Activated CD4-positive, alpha-beta T cell treated with anti-CD3 and anti-CD28 coated beads, Interleukin-2, amount 10 ng/mL, durations not matched to agents 7 days and 5 days (primary cell): Measurements from ENCODE around the gene FTO. TPM values are rescaled to one million over a fixed set of nuclear protein-coding genes. Genes with fewer than 3 reads are reported as not detected.

Experiments used
- CTCF ChIA-PET: fragments of 350-600 bp; sonication (Branson Sonifier 250); formaldehyde crosslinking; loops from one replicate; lab custom pipeline; 2021; ENCODE audit warnings: antibody characterized with exemption; lab: Charles Lee
- POLR2A ChIA-PET: fragments of 350-600 bp; sonication (Branson Sonifier 250); formaldehyde crosslinking; loops from one replicate; lab custom pipeline; 2021; ENCODE audit warnings: antibody characterized with exemption; lab: Charles Lee
- DNase-seq: peaks from one replicate; pipeline ENCODE4 v3.0.0-alpha.2; 2020
- H3K27ac Mint-ChIP-seq: one replicate; pipeline ENCODE4 v1.8.0; 2021; ENCODE audit warnings: mild to moderate bottlenecking, moderate library complexity, mixed read lengths
- H3K27me3 Mint-ChIP-seq: one replicate; pipeline ENCODE4 v1.8.0; 2021; ENCODE audit warnings: mixed read lengths
- H3K36me3 Mint-ChIP-seq: one replicate; pipeline ENCODE4 v1.8.0; 2021; ENCODE audit warnings: low read depth, mixed read lengths
- H3K4me1 Mint-ChIP-seq: one replicate; pipeline ENCODE4 v1.8.0; 2021; ENCODE audit warnings: mixed read lengths
- H3K4me3 Mint-ChIP-seq: one replicate; pipeline ENCODE4 v1.8.0; 2021; ENCODE audit warnings: mild to moderate bottlenecking, moderate library complexity, mixed read lengths
- H3K9me3 Mint-ChIP-seq: one replicate; pipeline ENCODE4 v1.8.0; 2021; ENCODE audit warnings: mixed read lengths
- total RNA-seq, 2 experiments: library from RNA; stranded (reverse); gene quantifications; one replicate each; pipeline ENCODE4 v1.2.3, GENCODE V29; 2021

FTO gene
- total RNA-seq, 2 experiments from 2014 or later: 44.2 to 44.3 TPM

DNA sequence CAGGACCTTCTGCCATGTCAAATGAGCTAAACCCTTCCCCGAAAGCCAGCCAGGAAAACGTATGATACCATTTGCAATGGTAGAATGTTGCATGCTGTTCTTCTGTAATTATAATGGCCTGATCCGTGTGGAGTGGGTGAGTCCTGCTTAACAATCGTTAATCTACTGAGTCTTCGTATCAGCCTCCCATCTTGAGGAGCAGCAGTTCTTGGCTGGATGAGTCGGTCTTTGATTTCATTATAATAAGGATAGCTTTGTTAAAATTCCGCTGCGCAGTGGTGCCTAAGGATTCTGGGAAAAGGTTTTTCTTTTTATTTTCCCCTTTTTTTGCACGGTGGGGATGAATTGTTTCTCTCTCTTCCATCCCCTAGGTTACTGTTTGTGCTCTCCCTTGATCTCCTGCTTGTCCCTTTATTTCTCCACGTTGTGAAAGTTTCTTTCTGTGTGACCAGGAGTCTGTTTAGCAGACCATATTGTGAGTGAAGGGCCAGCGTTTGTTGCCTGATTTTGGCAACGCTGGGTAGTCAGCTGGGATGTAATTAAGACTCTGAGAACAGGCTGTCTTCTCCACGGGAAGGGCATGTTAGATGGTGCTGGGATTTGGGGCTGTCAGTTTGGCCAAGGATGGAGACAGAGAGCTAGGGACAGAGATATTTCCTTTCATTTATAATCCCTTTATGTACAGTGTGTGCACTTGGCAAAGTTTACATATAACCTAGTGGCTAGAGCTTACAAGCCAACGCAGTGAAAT lies 263.0 kb downstream of the FTO start:
- no peaks in the 10 kb centered on the region for H3K9me3 Mint-ChIP-seq
- ChIA-PET POLR2A (no interaction called here), CTCF (interaction anchor here (1.9 kb wide), 1 partner anchor 9 kb away, joined by 5 read pairs; no protein-coding TSS in a partner anchor)
- H3K4me1 Mint-ChIP-seq: no peaks in the 10 kb centered on the region
- no peak overlapping the region for H3K27ac Mint-ChIP-seq
- no peaks in the 10 kb centered on the region for H3K36me3 Mint-ChIP-seq
- H3K27me3 Mint-ChIP-seq: no peaks in the 10 kb centered on the region
- H3K4me3 Mint-ChIP-seq: no peak overlapping the region
- DNase-seq: no peak

DNA sequence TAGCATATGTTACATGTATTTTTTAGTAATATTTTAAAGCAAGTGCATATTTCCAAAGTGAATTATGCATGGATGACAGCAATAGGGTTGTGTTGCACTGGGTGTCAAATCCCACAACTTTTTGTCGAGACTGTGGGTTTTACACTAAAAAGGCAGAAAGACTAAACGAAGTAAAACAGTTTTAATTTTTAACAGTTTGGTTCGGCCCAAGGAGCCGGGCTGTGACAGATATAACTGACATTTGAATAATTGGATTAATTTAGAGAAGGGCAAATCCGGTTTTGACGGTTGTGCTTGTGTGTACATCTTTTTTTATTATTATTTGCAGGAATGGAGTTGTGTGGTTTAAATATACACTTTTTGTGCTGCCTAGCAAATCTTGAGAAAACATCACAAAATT lies 263.6 kb downstream of the FTO start:
- Mint-ChIP-seq H3K9me3 (no peaks in the 10 kb centered on the region), H3K4me1 (no peaks in the 10 kb centered on the region), H3K4me3 (no peak overlapping the region), H3K36me3 (no peaks in the 10 kb centered on the region), H3K27ac (no peak overlapping the region), H3K27me3 (no peaks in the 10 kb centered on the region)
- POLR2A ChIA-PET: no interaction called here
- no peak for DNase-seq
- CTCF ChIA-PET: interaction anchor here (1.9 kb wide), 1 partner anchor 9 kb away, joined by 5 read pairs; no protein-coding TSS in a partner anchor

DNA sequence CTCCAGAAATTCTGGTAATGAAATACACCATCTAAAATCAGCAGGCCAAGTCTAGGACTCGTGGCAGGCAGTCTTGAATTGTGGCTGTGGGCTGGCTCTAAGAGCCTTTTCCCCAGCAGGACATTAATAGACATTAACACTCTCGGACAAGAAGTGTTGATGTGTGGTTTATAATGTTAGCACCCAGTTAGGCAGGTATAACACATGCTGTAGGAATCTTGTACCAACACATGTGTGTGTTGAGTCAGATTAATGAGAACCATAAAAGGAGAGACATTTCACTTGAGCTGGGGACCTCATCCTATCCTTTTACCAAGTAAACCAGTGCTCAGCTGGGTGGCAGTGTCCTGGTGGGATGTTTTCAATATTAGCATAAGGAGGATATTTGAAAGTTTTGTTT lies 264.5 kb downstream of the FTO start:
- no peak overlapping the region for H3K27ac Mint-ChIP-seq
- H3K4me3 Mint-ChIP-seq: no peak overlapping the region
- no peaks in the 10 kb centered on the region for H3K27me3 Mint-ChIP-seq
- no peaks in the 10 kb centered on the region for H3K9me3 Mint-ChIP-seq
- ChIA-PET POLR2A (no interaction called here), CTCF (no interaction called here)
- H3K4me1 Mint-ChIP-seq: no peaks in the 10 kb centered on the region
- no peaks in the 10 kb centered on the region for H3K36me3 Mint-ChIP-seq
- DNase-seq: no peak

DNA sequence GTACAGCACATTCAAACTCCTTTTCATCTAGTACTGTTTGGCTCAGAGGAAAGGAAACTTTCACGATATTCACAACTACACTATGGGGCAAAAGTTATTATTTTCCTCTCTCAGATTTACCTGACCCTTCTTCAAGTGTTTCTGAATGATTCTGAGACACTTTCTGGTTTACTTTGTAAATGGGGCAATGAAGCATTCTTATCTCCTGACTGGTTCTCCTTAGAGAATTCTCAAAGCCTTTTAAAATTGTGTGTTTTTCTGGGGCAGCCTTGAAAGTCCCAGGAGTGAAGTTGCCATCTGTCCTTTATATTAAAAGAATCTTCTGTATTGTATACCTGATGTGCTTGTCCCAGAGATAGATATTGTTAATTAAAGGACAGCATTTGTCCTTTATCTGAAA lies 264.9 kb downstream of the FTO start:
- Mint-ChIP-seq H3K27me3 (no peaks in the 10 kb centered on the region), H3K4me1 (no peaks in the 10 kb centered on the region), H3K36me3 (no peaks in the 10 kb centered on the region), H3K27ac (no peak overlapping the region), H3K4me3 (no peak overlapping the region), H3K9me3 (no peaks in the 10 kb centered on the region)
- POLR2A ChIA-PET: no interaction called here
- CTCF ChIA-PET: no interaction called here
- no peak for DNase-seq

DNA sequence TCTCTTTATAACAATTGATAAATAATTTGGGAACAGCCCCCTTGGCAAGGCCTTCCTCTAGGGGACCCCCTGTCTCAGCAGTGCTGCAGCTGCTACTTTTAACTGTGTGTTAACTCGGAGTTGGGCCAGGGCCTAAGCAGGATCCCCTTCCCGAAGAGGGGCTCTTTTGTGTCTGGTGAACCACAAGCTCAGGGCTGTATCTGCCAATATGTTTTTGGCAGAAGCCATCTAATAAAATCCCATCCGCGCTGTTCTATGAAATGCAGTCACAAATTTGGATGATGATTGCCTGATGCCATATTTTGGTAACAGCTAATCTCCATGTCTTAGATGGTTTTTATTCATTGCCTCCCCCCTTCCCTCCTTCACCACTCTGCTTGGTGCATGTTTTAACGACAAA lies 267.7 kb downstream of the FTO start:
- ChIA-PET CTCF (no interaction called here), POLR2A (no interaction called here)
- no peak overlapping the region for H3K4me3 Mint-ChIP-seq
- H3K36me3 Mint-ChIP-seq: no peaks in the 10 kb centered on the region
- no peaks in the 10 kb centered on the region for H3K27me3 Mint-ChIP-seq
- H3K4me1 Mint-ChIP-seq: no peaks in the 10 kb centered on the region
- H3K9me3 Mint-ChIP-seq: no peaks in the 10 kb centered on the region
- no peak overlapping the region for H3K27ac Mint-ChIP-seq
- DNase-seq: no peak

DNA sequence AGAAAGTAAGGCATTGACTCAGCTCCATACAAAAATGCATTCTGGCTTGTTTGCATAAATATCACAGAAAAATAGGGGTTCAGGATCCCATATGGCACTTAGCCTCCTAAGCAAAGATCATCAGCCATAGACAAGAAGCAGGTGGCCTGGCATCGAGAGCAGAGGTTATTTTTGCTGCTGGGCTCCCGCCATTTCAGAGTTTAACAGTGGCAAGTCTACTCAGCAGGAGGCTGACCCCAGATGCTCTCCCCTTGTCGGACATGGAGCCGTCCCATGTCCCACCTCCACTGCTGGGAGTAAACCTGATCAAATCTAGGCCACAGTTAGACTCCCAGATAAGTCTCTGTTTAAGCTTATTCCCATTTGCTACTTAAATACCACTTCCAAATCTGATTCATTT lies 269.1 kb downstream of the FTO start:
- H3K4me3 Mint-ChIP-seq: no peak overlapping the region
- H3K27me3 Mint-ChIP-seq: no peaks in the 10 kb centered on the region
- no peaks in the 10 kb centered on the region for H3K4me1 Mint-ChIP-seq
- H3K9me3 Mint-ChIP-seq: no peaks in the 10 kb centered on the region
- ChIA-PET CTCF (interaction anchor here (1.1 to 1.3 kb wide), 2 partner anchors 11 to 606 kb away, joined by 3 read pairs; no protein-coding TSS in a partner anchor), POLR2A (no interaction called here)
- H3K36me3 Mint-ChIP-seq: no peaks in the 10 kb centered on the region
- DNase-seq: no peak
- H3K27ac Mint-ChIP-seq: no peak overlapping the region

DNA sequence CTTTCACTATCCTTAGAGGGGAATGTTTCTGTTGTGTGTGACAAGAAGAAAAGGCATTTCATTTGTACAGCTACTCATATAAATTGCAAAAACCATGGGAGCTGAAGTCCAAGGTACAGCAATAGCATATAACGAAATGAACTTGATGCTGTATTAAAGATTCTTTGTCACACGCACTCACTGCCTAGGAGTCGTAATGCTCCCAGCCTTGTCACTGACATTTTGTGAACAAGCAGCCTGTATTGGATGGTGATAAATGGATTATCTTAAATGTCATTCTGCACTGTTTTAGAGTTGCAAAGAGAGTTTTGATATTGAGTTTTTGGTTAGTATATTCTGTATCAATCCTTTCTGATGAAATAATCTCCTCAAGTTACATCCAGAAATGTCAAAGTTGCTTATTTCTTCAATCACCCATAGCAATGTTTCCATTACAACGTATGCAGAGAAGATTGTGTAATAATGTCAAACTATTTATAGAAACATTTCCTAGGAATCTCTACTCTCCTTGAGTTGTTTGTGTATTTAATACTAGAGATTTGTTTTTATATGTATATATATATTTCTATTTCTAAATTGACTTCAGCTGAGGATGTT lies 270.6 kb downstream of the FTO start:
- H3K9me3 Mint-ChIP-seq: no peaks in the 10 kb centered on the region
- DNase-seq: no peak
- ChIA-PET CTCF (no interaction called here), POLR2A (no interaction called here)
- no peak overlapping the region for H3K4me3 Mint-ChIP-seq
- no peak overlapping the region for H3K27ac Mint-ChIP-seq
- H3K36me3 Mint-ChIP-seq: no peaks in the 10 kb centered on the region
- no peaks in the 10 kb centered on the region for H3K27me3 Mint-ChIP-seq
- no peaks in the 10 kb centered on the region for H3K4me1 Mint-ChIP-seq

DNA sequence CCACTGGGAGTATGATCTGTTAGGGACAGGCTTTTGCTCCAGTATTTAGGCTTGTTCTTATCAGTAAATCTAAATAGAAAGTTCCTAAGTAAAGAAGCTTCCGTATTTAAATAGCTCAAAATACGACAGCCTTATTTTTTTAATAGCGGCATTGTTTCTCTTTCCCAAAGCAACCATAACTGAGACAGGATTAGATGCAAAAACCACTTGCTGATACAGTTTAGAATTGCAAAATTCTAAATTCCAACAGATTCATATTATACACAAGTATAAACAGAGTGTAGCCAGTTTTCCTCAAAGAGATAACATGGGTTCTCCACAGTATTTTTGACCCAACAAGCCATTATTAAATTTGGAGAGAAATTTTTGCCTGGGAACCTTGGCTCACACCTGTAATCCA lies 276.7 kb downstream of the FTO start:
- ChIA-PET POLR2A (no interaction called here), CTCF (interaction anchor here (1.2 kb wide), 1 partner anchor 11 kb away, joined by 3 read pairs; no protein-coding TSS in a partner anchor)
- Mint-ChIP-seq H3K4me3 (no peak overlapping the region), H3K4me1 (no peaks in the 10 kb centered on the region), H3K27ac (no peak overlapping the region), H3K27me3 (no peaks in the 10 kb centered on the region), H3K9me3 (no peaks in the 10 kb centered on the region), H3K36me3 (no peaks in the 10 kb centered on the region)
- DNase-seq: no peak

DNA sequence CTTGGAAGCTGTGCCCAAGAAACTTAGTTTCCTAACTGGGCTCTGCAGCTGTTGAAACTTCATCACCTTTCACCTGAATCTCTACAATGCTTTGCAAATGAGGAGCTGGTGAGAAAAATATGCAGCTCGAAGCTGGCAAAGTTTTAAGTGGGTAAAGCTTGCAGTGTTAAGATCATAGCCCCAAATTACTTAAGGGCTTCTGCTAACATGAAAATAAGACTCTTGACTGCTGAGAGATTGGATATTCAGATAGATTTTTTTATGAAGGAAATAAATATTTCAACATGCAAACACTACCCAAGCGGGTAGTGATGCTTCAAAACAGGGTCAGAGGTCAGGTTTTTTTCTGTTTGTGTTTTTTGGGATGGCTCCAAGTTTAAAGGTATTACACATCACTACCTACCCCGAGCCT lies 278.7 kb downstream of the FTO start:
- Mint-ChIP-seq H3K27me3 (no peaks in the 10 kb centered on the region), H3K4me3 (no peak overlapping the region), H3K4me1 (no peaks in the 10 kb centered on the region), H3K27ac (no peak overlapping the region), H3K36me3 (no peaks in the 10 kb centered on the region), H3K9me3 (no peaks in the 10 kb centered on the region)
- CTCF ChIA-PET: no interaction called here
- DNase-seq: no peak
- POLR2A ChIA-PET: no interaction called here

DNA sequence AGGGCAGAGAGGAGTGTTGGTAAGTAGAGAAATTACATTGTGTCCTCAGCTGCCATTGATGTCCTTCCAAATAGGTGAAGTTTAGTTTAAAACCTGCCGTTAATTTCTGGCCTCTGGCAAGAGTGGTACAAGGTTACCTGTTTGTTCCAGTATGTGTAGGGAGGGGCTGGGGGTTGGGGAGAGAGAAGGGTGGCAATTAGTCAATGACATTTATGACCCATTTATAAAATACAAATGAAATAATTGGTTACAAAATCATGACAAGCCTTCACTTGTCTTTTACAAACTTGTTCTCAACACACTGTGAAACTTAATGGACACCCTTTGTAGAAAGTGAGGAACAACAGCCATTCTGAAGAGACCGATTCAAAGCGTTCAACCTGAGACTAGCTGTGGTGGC lies 281.0 kb downstream of the FTO start:
- Mint-ChIP-seq H3K4me1 (no peaks in the 10 kb centered on the region), H3K27ac (no peak overlapping the region), H3K27me3 (no peaks in the 10 kb centered on the region), H3K4me3 (no peak overlapping the region), H3K9me3 (no peaks in the 10 kb centered on the region), H3K36me3 (no peaks in the 10 kb centered on the region)
- DNase-seq: no peak
- ChIA-PET CTCF (no interaction called here), POLR2A (no interaction called here)

DNA sequence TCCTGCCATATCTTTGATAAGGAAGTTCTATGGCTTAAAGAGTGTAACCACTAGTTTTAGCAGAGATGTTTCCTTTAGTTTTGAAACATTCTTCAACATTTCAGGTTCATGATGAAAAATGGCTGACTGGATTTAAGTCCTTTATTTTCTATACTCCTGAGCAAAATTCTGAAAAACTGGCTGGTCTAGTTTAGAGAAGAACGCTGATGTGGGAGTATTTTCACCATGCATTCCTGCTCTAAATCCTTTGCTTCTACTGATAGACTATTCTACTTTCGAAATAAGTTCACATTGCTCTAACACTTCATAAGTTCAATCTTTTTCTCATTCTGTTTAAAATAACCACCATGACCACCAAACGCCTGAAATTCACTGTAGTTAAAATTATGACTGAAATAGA lies 281.9 kb downstream of the FTO start:
- CTCF ChIA-PET: no interaction called here
- no peak overlapping the region for H3K27ac Mint-ChIP-seq

DNA sequence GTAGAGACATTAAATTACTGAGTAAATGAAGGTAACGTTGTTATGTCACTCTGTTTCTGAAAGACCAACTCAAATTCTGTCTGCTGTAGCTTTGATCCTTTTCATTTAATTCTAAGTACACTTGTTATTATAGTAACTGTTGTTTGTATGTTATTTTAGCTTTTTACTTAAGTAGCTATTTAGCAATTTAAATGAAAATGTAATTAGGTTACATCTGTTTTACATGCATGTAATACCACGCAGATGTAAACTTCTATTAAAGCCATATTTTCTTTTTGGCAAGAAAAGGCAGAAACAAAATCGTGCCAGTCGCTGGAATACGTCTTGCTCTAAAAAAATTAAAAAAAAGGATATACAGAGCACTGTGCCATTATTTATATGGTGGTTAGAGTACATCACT lies 282.8 kb downstream of the FTO start:
- Mint-ChIP-seq H3K9me3 (no peaks in the 10 kb centered on the region), H3K4me1 (peaks cover 4% of the 10 kb centered on the region), H3K27me3 (no peaks in the 10 kb centered on the region), H3K4me3 (no peak overlapping the region), H3K27ac (no peak overlapping the region), H3K36me3 (no peaks in the 10 kb centered on the region)
- CTCF ChIA-PET: interaction anchor here (1.6 kb wide), 1 partner anchor 31 kb away, joined by 3 read pairs; no protein-coding TSS in a partner anchor
- DNase-seq: no peak
- POLR2A ChIA-PET: no interaction called here

More for the DNA sequence above, 281.9 kb downstream of the FTO start:
- Mint-ChIP-seq H3K9me3 (no peaks in the 10 kb centered on the region), H3K4me3 (no peak overlapping the region), H3K4me1 (no peaks in the 10 kb centered on the region), H3K36me3 (no peaks in the 10 kb centered on the region), H3K27me3 (no peaks in the 10 kb centered on the region)
- POLR2A ChIA-PET: no interaction called here
- DNase-seq: no peak

DNA sequence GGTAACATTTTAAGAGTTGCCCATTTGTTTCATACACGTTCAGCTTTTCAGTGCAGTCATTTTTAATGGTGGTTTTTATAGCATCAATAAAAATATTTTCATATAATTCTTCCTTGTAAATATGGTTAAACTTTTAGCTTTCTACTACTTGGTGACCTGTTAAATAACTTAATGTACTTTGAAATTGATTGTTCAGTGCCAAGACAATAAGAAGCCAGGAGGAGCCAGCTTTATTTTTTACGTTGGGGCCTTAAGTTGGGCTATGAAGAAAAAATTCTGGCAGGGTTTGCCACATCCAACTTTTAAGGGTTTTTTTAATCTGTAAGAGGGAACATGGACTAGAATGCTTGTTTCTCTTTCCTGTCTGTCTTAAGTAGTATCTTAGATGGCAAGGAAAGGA lies 284.2 kb downstream of the FTO start:
- H3K27ac Mint-ChIP-seq: no peak overlapping the region
- ChIA-PET CTCF (interaction anchor here (1.6 kb wide), 1 partner anchor 30 kb away, joined by 3 read pairs; no protein-coding TSS in a partner anchor), POLR2A (no interaction called here)
- H3K4me3 Mint-ChIP-seq: no peak overlapping the region
- H3K27me3 Mint-ChIP-seq: no peaks in the 10 kb centered on the region
- DNase-seq: no peak
- no peaks in the 10 kb centered on the region for H3K9me3 Mint-ChIP-seq
- H3K4me1 Mint-ChIP-seq: peaks cover 7% of the 10 kb centered on the region
- H3K36me3 Mint-ChIP-seq: no peaks in the 10 kb centered on the region
